Measurements from ENCODE around the gene LRRC10B.
A peak's percentile ranks its signal among the peaks of the same experiment; 100 is the strongest.

LRRC10B gene

GRCh38 chr11:61475433-61475832, 33.1 kb upstream of the LRRC10B start:
- TF ChIP-seq TAF1 (IDR thresholded peaks at IDR 0.05; ENCODE audit: borderline replicate concordance, insufficient read depth, low read length) (no peak), POLR2AphosphoS5 (IDR thresholded peaks at IDR 0.05; ENCODE audit: low read depth, low read length) (no peak), REST (IDR thresholded peaks at IDR 0.05; ENCODE audit: insufficient read depth in 1 of 2, low read depth in 2 of 2, low read length in 2 of 2) (no peak), SIN3A (IDR thresholded peaks at IDR 0.05; ENCODE audit: borderline replicate concordance, insufficient read depth, low read length) (no peak), FOXP2 (optimal IDR thresholded peaks at IDR 0.05; ENCODE audit: borderline replicate concordance, extremely low read depth, extremely low read length, insufficient read depth) (no peak)

GRCh38 chr11:61476371-61476770, 32.2 kb upstream of the LRRC10B start:
- no peak for TF ChIP-seq POLR2AphosphoS5 (IDR thresholded peaks at IDR 0.05; ENCODE audit: low read depth, low read length)
- no peak for TF ChIP-seq FOXP2 (optimal IDR thresholded peaks at IDR 0.05; ENCODE audit: borderline replicate concordance, extremely low read depth, extremely low read length, insufficient read depth)
- no peak for TF ChIP-seq TAF1 (IDR thresholded peaks at IDR 0.05; ENCODE audit: borderline replicate concordance, insufficient read depth, low read length)
- TF ChIP-seq SIN3A (IDR thresholded peaks at IDR 0.05; ENCODE audit: borderline replicate concordance, insufficient read depth, low read length) = no peak
- TF ChIP-seq REST (IDR thresholded peaks at IDR 0.05; ENCODE audit: insufficient read depth in 1 of 2, low read depth in 2 of 2, low read length in 2 of 2) = no peak

- TF ChIP-seq FOXP2 (optimal IDR thresholded peaks at IDR 0.05; ENCODE audit: borderline replicate concordance, extremely low read depth, extremely low read length, insufficient read depth) (no peak), POLR2AphosphoS5 (IDR thresholded peaks at IDR 0.05; ENCODE audit: low read depth, low read length) (no peak), TAF1 (IDR thresholded peaks at IDR 0.05; ENCODE audit: borderline replicate concordance, insufficient read depth, low read length) (no peak), SIN3A (IDR thresholded peaks at IDR 0.05; ENCODE audit: borderline replicate concordance, insufficient read depth, low read length) (no peak), REST (IDR thresholded peaks at IDR 0.05; ENCODE audit: insufficient read depth in 1 of 2, low read depth in 2 of 2, low read length in 2 of 2) (no peak)
These were observed 31.4 kb upstream of the LRRC10B start for GRCh38 chr11:61477126-61477525.

GRCh38 chr11:61477727-61478148, 30.8 kb upstream of the LRRC10B start:
- TF ChIP-seq POLR2AphosphoS5 (IDR thresholded peaks at IDR 0.05; ENCODE audit: low read depth, low read length) = no peak
- TF ChIP-seq REST (IDR thresholded peaks at IDR 0.05; ENCODE audit: insufficient read depth in 1 of 2, low read depth in 2 of 2, low read length in 2 of 2) = 0 out of 4 replicates have a peak, but pooled peaks of 1 of the 2 experiments have one; percentile 38
